ENCODE results near the gene MMAA.

MMAA gene

DNA sequence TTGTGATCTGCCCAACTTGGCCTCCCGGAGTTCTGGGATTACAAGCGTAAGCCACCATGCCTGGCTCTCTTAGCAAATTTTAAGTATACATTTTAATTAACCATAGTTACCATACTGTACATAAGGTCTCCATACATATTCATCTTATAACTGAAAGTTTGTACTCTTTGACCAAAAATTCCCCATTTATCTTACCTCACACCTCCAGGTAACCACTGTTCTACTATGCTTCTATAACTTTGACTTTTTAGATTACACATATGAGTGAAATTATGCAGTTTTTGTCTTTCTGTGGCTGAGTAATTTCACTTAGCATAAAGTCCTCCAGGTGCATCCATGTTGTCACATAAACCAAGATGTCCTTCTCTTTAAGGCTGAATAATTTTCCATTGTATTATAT is 78.1 kb downstream of the MMAA start:
- in situ Hi-C loops (cut with HindIII; ENCODE audit: low sequenced_read_pairs): no loop called here

DNA sequence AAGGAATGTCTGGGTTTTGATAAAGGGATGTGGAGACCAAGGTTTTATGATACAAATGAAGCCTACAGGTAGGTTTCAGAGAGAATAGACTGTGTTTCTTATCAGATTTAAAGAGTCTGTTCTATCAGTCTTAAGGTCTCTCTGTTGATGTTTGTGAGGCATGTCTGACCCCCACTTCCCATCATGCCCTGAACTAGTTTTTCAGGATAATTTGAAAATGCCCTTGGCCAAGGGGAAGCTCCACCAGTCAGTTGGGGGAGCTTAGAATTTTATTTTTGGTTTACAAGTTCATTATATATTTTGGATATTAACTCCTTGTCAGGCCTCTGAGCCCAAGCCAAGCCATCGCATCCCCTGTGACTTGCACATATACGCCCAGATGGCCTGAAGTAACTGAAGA is 79.3 kb downstream of the MMAA start:
- in situ Hi-C loops (cut with HindIII; ENCODE audit: low sequenced_read_pairs): no loop called here

DNA sequence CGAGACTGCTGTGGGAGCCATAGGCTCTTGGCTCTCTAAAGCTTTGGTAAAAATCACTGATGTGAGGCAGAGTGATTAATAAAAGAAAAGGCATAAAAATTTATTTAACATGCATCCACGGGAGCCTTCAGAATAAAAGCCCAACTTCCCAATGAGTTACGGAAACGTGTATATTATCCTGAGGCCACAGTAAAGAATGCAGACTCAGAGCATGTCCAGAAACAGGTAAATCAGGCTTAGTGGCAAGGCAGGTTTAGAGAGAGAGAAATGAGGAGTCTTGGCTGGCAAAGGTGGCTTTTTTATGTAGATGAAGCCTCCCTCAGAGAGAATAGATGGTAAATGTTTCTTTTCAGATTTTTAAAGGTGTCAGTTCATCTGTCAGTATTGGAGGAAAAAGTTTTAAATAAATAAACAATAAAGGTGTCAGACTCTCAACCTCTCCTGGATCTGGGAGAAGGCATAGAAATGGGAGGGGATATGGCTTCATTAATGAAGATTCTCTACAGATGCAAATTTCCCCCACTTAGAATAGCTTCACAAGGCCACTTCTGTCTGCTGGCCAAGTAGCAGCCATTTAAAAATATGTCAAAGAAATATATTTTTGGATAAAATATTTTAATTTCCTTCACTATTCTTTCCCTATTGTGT is 84.8 kb downstream of the MMAA start:
- in situ Hi-C loops (cut with HindIII; ENCODE audit: low sequenced_read_pairs): no loop called here

DNA sequence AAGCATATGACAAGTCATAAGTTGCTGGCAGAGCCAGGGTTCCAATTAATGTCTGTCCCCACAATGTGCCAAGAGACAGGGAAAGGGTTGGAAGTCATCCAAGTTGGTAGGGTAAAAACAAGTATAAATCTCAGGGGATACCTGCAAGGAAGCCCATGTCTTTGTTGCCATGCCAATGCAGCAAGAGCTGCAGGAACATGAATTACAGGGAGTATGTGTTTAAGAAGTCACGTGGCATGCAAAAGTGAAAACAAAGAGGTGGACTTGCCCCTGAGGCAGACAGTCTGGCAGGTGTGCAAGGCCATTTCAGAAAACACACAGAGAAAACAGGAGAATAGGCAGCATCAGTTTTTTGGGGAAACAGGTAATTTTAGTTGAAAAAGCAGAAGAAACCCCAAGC is 90.2 kb downstream of the MMAA start:
- in situ Hi-C loops (cut with HindIII; ENCODE audit: low sequenced_read_pairs): no loop called here

Measured in DLD1 (cell line).